Nasal cavity respiratory epithelium epithelial cell of viscerocranial mucosa (primary cell): ENCODE data around the gene CENPVL2. TPM values are rescaled to one million over a fixed set of nuclear protein-coding genes. Genes with fewer than 3 reads are reported as not detected.

Experiments
- total RNA-seq: library from RNA; depleted of rRNA; stranded (reverse); fragments of >200 nt; gene quantifications from 2 replicates; pipeline ENCODE4 v1.2.3, GENCODE V29; 2014

CENPVL2 gene
- total RNA-seq: not detected in 2 replicates

DNA sequence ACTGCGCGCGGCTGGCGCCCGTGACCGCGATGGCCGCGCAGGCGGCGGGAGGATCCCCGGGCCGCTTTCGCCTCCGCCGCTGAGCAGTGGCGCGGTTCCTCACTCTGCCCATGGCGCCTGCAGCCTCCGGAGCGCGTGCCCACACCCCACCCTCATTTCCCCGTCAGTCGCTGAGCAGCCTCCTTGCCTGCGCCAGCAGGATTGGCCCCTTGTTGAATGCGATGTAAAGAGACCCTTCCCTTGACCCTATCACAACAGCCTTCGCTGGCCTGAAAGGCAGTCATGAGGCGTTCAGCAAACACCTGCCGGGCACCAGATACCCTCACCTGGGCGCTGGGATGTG is at the start of gene CENPVL2:
TSS of gene CENPVL2 (minus strand) at position 112 of the 343 bp plus-strand sequence. CDS start at position 112, 0 bp downstream.

DNA sequence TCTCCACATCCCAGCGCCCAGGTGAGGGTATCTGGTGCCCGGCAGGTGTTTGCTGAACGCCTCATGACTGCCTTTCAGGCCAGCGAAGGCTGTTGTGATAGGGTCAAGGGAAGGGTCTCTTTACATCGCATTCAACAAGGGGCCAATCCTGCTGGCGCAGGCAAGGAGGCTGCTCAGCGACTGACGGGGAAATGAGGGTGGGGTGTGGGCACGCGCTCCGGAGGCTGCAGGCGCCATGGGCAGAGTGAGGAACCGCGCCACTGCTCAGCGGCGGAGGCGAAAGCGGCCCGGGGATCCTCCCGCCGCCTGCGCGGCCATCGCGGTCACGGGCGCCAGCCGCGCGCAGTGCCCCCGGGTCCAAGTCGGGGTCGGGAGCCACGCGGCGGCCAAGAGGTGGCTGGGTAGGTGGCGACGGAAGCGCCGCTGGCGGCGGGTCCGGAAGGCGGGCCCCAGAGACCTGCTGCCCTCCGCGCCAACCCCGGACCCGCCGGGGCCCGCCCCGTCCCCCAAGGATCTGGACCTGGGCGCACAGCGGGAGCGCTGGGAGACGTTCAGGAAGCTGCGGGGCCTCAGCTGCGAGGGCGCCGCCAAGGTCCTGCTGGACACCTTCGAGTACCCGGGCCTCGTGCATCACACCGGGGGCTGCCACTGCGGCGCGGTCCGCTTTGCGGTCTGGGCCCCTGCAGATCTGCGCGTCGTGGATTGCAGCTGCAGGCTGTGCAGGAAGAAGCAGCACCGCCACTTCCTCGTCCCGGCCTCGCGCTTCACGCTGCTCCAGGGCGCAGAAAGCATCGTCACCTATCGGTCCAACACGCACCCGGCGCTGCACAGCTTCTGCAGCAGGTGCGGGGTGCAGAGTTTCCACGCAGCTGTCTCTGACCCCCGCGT is 27.9 kb upstream of the CENPVL2 start, which contains the start of gene CENPVL1:
TSS of gene CENPVL1 (plus strand) at position 236 of the 888 bp plus-strand sequence. CDS start at position 236, 0 bp downstream.

Other genes starting within 250 kb of the CENPVL2 start
- 5.5 TPM in 2 replicates for gene NUDT11, start 186.2 kb downstream of the CENPVL2 start, total RNA-seq
- gene CENPVL3, start 63.9 kb downstream of the CENPVL2 start, total RNA-seq: not detected in 2 replicates
- not detected in 2 replicates for gene CENPVL1, start 27.7 kb upstream of the CENPVL2 start, total RNA-seq
- gene GSPT2, start 60.6 kb upstream of the CENPVL2 start, total RNA-seq: 1.4 and 5.1 TPM in 2 replicates
- 8.9 and 29.7 TPM in 2 replicates for gene MAGED1, start 210.8 kb upstream of the CENPVL2 start, total RNA-seq